Effector memory CD8-positive, alpha-beta T cell (primary cell): Measurements from ENCODE around the gene ZNF276.

Source experiments
- ATAC-seq: fragments of 150-1000 bp; cut with Tn5 transposase; replicated peaks from 2 replicates; pipeline ENCODE4 v1.10.0; 2021; ENCODE audit warnings: mild to moderate bottlenecking, moderate library complexity
- DNase-seq, 3 experiments: peaks; one replicate each; pipeline ENCODE4 v3.0.0; 2021
- H3K27ac Mint-ChIP-seq, 2 donors: one replicate each; pipeline ENCODE4 v1.8.0; 2022; ENCODE audit warnings: mild to moderate bottlenecking in 2 of 2, mixed read lengths in 2 of 2, moderate library complexity in 2 of 2
- H3K27me3 Mint-ChIP-seq, 2 donors: one replicate each; pipeline ENCODE4 v1.8.0; 2022; ENCODE audit warnings: mixed read lengths in 2 of 2
- H3K36me3 Mint-ChIP-seq: one replicate; pipeline ENCODE4 v1.8.0; 2022; ENCODE audit warnings: mild to moderate bottlenecking, moderate library complexity, mixed read lengths; ENCODE audit not compliant: insufficient read depth
- H3K4me1 Mint-ChIP-seq, 2 donors: one replicate each; pipeline ENCODE4 v1.8.0; 2022; ENCODE audit warnings: low read depth in 2 of 2, mixed read lengths in 2 of 2
- H3K4me3 Mint-ChIP-seq, 2 donors: one replicate each; pipeline ENCODE4 v1.8.0; 2022; ENCODE audit warnings: mild to moderate bottlenecking in 2 of 2, mixed read lengths in 2 of 2, moderate library complexity in 2 of 2
- H3K9me3 Mint-ChIP-seq, 2 donors: one replicate each; pipeline ENCODE4 v1.8.0; 2022; ENCODE audit warnings: mixed read lengths in 2 of 2

The ZNF276 gene

DNA sequence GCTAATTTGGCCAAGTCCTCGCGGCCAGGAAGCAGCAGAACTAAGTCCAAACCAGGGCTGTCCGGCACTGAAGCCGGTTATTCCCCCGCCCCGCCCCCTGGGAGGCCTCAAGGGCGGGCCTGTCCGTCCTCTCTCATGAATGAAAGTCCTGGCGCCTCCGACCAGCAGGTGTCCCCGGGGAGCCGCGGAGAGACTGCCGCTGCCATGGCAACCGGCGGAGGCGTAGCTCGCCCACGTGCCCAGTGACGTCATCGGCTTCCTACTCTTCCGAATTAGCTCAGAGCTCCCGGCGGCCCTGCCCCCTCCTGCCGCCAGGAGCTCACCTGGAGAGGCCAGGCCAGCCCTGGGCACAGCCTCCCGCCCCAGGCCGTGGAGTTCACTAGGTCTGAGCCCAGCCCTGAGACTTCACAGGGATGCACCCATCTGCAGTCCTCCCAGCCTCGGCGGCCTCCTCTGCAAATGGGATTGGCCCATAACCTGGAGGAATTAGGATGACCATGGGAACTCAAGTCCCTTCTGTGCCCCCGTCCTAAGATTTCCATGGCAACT is 21.2 kb upstream of the ZNF276 start:
- peaks cover 51% of the 10 kb centered on the region for H3K36me3 Mint-ChIP-seq
- peak overlapping the region; percentile 88 to 89 for H3K27ac Mint-ChIP-seq
- ATAC-seq (peak; percentile 22), DNase-seq (peak; percentile 92 to 93 (median 93))
- H3K9me3 Mint-ChIP-seq: no peaks in the 10 kb centered on the region
- H3K4me1 Mint-ChIP-seq: peaks cover 5 to 23% of the 10 kb centered on the region in 2 donors
- H3K4me3 Mint-ChIP-seq: peak overlapping the region; percentile 77
- no peaks in the 10 kb centered on the region for H3K27me3 Mint-ChIP-seq

- peak; percentile 36 for ATAC-seq
- peaks cover 45% of the 10 kb centered on the region for H3K36me3 Mint-ChIP-seq
- no peaks in the 10 kb centered on the region for H3K27me3 Mint-ChIP-seq
- H3K4me1 Mint-ChIP-seq: peaks cover 7 to 20% of the 10 kb centered on the region in 2 donors
- DNase-seq: peak; percentile 56 to 61 (median 60)
- no peaks in the 10 kb centered on the region for H3K9me3 Mint-ChIP-seq
- peak overlapping the region; percentile 88 to 89 for H3K27ac Mint-ChIP-seq
- peak overlapping the region; percentile 77 for H3K4me3 Mint-ChIP-seq
Observed at GRCh38 chr16:89700649-89701424, 20.5 kb upstream of the ZNF276 start.

GRCh38 chr16:89701425-89702406 is 19.6 kb upstream of the ZNF276 start, which contains the start of gene SPATA2L:
Gene SPATA2L, minus strand, starts transcription at chr16:89701705. Its CDS starts 473 bp downstream, at chr16:89701232.
- no peaks in the 10 kb centered on the region for H3K9me3 Mint-ChIP-seq
- peaks cover 10 to 18% of the 10 kb centered on the region in 2 donors for H3K4me1 Mint-ChIP-seq
- ATAC-seq (peak; percentile 67), DNase-seq (peak; percentile 95 to 98 (median 95))
- H3K27ac Mint-ChIP-seq: peak within 1 kb of the TSS; percentile 88 to 89
- peaks cover 37% of the 10 kb centered on the region for H3K36me3 Mint-ChIP-seq
- peak within 1 kb of the TSS; percentile 77 for H3K4me3 Mint-ChIP-seq
- H3K27me3 Mint-ChIP-seq: no peaks in the 10 kb centered on the region

- H3K9me3 Mint-ChIP-seq: no peaks in the 10 kb centered on the region
- H3K27ac Mint-ChIP-seq: no peak overlapping the region
- no peaks in the 10 kb centered on the region for H3K27me3 Mint-ChIP-seq
- peaks cover 10 to 11% of the 10 kb centered on the region in 2 donors for H3K4me1 Mint-ChIP-seq
- H3K36me3 Mint-ChIP-seq: peaks cover 21% of the 10 kb centered on the region
- DNase-seq (no peak), ATAC-seq (no peak)
- H3K4me3 Mint-ChIP-seq: no peak overlapping the region
Observed at GRCh38 chr16:89704281-89704680, 17.1 kb upstream of the ZNF276 start.

DNA sequence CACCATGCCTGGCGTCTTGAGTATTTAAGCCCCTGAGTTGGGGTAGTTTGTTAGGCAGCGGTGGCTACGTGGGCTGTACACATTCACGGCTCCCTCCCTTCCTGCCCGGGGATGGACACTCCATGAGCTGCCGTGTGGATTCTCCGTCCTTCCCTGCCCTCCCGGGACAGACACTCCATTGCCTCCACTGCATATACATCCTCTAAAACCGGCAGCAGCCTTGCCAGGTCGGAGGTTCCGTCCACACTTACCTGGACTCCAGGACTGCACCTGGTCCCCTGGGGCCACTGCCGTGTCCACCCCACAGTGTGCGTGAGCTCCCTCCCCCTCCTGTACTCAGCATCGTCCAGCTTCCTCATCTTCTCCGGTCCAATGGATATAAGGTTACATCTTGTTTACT is 16.3 kb upstream of the ZNF276 start:
- Mint-ChIP-seq H3K36me3 (peaks cover 16% of the 10 kb centered on the region), H3K4me3 (no peak overlapping the region), H3K4me1 (peaks cover 8 to 9% of the 10 kb centered on the region in 2 donors), H3K27me3 (no peaks in the 10 kb centered on the region), H3K27ac (no peak overlapping the region), H3K9me3 (no peaks in the 10 kb centered on the region)
- DNase-seq (no peak), ATAC-seq (no peak)

DNA sequence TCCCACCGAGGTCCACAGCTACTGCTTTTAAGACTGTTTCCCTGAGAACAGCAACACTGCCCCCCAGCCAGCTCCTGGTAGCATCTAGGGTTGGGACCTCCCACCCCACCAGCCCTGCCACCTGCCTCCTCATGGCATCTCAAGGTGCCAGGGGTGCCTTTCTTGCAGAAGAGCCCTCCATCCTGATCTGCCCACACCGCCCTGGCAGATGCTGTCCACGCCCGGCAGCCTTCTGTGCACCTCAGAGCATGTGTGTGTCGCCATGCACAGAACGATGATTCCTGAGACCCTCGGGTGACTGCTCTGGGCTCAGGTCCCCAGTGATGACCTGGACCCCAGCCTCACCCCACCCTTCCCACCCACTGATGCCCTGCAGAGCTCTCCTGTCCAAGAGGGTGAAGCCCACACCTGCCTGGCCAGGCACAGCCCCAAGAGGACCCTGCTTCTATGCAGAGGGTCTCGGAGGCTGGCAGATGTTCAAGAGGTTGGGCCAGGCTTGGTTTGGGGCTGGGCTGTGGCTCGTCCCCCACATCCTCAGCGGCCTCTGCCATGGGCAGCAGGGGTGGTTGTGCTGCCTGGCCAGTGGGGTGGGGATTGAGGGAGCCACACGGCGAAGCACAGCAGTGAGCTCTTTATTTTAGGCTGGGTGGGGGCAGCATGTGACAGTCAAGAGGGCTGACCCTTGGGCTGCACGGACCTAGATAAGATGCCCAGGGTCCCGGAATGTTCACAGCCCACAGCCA is 14.6 kb upstream of the ZNF276 start:
- Mint-ChIP-seq H3K4me1 (peaks cover 5 to 8% of the 10 kb centered on the region in 2 donors), H3K4me3 (no peak overlapping the region), H3K9me3 (no peaks in the 10 kb centered on the region), H3K27ac (no peak overlapping the region), H3K36me3 (peaks cover 3% of the 10 kb centered on the region), H3K27me3 (no peaks in the 10 kb centered on the region)
- no peak for DNase-seq
- no peak for ATAC-seq

GRCh38 chr16:89707695-89708094 is 13.6 kb upstream of the ZNF276 start:
- Mint-ChIP-seq H3K9me3 (no peaks in the 10 kb centered on the region), H3K36me3 (peaks cover 3% of the 10 kb centered on the region), H3K4me1 (peaks cover 5 to 8% of the 10 kb centered on the region in 2 donors), H3K27ac (no peak overlapping the region), H3K27me3 (no peaks in the 10 kb centered on the region), H3K4me3 (no peak overlapping the region)
- ATAC-seq: no peak
- no peak for DNase-seq

DNA sequence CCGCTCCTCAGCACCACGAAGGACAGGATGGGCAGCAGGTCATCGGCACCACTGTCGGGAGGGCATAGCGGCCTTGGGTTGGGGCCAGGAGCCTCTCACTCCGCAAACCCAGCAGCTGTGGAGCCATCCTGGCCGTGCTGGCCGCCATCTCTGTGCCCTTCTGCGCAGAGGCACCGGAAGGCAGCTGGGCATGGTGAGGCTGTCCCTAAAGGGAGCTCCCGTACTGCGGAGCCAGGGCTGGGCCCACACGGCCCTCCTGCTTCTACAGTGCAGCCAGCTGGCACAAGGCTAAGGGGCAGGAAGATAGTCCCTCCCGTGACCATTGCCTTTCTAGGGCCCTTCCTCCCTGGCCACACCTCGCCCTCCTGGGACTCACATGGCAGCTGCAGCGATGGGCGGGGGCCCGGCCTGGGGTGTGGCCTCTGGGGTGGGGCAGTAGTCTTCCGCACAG is 12.8 kb upstream of the ZNF276 start:
- Mint-ChIP-seq H3K27me3 (no peaks in the 10 kb centered on the region), H3K36me3 (peaks cover 3% of the 10 kb centered on the region), H3K27ac (no peak overlapping the region), H3K4me3 (no peak overlapping the region), H3K9me3 (no peaks in the 10 kb centered on the region), H3K4me1 (peaks cover 5 to 8% of the 10 kb centered on the region in 2 donors)
- ATAC-seq (no peak), DNase-seq (no peak)

DNA sequence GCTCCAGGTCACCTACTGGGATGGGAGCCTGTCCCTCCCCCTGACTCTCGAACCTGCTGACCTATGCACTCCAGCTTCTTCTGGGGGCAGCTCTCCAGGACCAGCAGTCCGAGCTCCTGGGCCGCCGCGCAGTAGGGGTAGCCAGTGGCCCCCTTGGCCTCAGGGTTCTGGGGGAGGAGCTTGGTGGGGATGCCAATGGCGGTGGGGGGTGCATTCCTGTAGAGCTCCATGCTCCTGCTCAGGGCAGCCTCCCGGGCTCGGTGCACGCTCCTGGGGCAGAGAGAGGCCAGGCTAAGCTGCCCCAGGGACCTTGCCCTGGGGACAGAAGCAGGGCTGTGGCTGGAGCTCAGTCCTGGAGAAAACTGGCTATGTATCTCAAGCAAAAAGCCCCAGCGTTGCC is 12.2 kb upstream of the ZNF276 start:
- Mint-ChIP-seq H3K27ac (no peak overlapping the region), H3K4me3 (no peak overlapping the region), H3K9me3 (no peaks in the 10 kb centered on the region), H3K36me3 (peaks cover 3% of the 10 kb centered on the region), H3K4me1 (peaks cover 5 to 8% of the 10 kb centered on the region in 2 donors), H3K27me3 (no peaks in the 10 kb centered on the region)
- ATAC-seq: no peak
- no peak for DNase-seq

- peak overlapping the region; percentile 38 to 41 for H3K4me3 Mint-ChIP-seq
- ATAC-seq: no peak
Observed at GRCh38 chr16:89709716-89710432, 11.5 kb upstream of the ZNF276 start.

DNA sequence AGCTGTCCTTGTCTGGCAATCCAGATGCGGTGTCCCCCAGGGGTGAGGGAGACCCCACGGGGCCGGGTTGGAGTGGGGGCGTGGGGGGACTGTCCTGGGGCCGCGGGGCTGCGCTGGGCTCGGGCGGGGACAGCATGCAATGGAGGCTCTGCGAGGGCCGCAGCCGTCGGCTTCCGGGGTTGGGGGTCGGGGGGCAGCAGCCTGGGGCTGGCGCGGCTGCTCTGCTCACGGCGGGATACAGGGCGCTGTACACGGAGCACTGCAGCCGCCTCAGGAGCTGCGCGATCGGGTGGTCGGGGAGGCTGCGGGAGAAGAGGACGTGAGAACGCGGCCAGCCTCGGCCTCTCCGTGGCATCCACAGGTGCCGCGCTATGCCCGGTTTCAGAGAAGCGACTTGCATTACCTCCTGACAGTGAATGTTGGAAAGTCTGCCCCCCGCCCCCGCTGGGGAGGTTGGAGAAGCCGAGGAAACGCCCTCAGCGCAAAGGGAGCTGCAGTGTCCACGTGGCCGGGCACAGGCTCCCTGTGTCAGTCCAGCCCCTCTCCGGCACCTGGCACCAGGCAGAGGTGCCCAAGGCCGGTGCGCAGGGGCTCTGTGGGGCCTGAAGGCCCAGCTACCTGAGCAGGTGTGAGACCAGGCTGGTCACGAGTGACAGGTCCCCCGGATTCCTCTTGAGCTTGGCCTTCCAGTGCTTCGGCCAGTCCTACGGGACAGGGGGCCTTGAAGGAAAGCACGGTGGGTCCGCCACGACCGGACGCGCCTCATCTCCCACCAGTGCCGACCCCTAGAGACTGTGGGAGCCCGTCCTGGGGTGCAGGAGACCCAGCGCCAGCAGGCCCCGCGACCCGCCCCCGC is 10.4 kb upstream of the ZNF276 start:
- Mint-ChIP-seq H3K36me3 (no peaks in the 10 kb centered on the region), H3K4me1 (peaks cover 2 to 5% of the 10 kb centered on the region in 2 donors), H3K27me3 (no peaks in the 10 kb centered on the region), H3K9me3 (no peaks in the 10 kb centered on the region), H3K27ac (no peak overlapping the region), H3K4me3 (no peak overlapping the region)
- no peak for DNase-seq
- ATAC-seq: no peak

More at GRCh38 chr16:89709716-89710432, 11.5 kb upstream of the ZNF276 start:
- Mint-ChIP-seq H3K27ac (no peak overlapping the region), H3K4me1 (peaks cover 5 to 8% of the 10 kb centered on the region in 2 donors), H3K27me3 (no peaks in the 10 kb centered on the region), H3K9me3 (no peaks in the 10 kb centered on the region), H3K36me3 (no peaks in the 10 kb centered on the region)
- no peak for DNase-seq
